Muscle layer of colon (tissue), 2 donors: ENCODE measurements around the gene LAMB3.

Experiments used
- H3K27ac ChIP-seq: one replicate; pipeline ENCODE4 v1.7.0; 2013; ENCODE audit warnings: low read depth, mild to moderate bottlenecking, low read length, moderate library complexity
- H3K27me3 ChIP-seq, 2 donors: one replicate each; pipeline ENCODE4 v1.7.0; 2013; ENCODE audit warnings: low read length in 2 of 2, mild to moderate bottlenecking in 2 of 2; ENCODE audit not compliant: insufficient read depth in 2 of 2, control insufficient read depth in 1 of 2
- H3K36me3 ChIP-seq: one replicate; pipeline ENCODE4 v1.7.0; 2013; ENCODE audit warnings: mild to moderate bottlenecking, low read length; ENCODE audit not compliant: insufficient read depth
- H3K4me1 ChIP-seq: one replicate; pipeline ENCODE4 v1.7.0; 2013; ENCODE audit warnings: mild to moderate bottlenecking, low read length; ENCODE audit not compliant: insufficient read depth
- H3K4me3 ChIP-seq, 2 donors: one replicate each; pipeline ENCODE4 v1.7.0; 2013; ENCODE audit warnings: low read length in 2 of 2, low read depth in 1 of 2, mild to moderate bottlenecking in 1 of 2, moderate library complexity in 1 of 2
- H3K9ac ChIP-seq: one replicate; pipeline ENCODE4 v1.7.0; 2013; ENCODE audit warnings: low read length
- H3K9me3 ChIP-seq: one replicate; pipeline ENCODE4 v1.7.0; 2013; ENCODE audit warnings: mild to moderate bottlenecking, low read length
- donor health status: abdominal sarcoma.
- donor health status: Adenocarcinoma of cecum.

LAMB3 gene

DNA sequence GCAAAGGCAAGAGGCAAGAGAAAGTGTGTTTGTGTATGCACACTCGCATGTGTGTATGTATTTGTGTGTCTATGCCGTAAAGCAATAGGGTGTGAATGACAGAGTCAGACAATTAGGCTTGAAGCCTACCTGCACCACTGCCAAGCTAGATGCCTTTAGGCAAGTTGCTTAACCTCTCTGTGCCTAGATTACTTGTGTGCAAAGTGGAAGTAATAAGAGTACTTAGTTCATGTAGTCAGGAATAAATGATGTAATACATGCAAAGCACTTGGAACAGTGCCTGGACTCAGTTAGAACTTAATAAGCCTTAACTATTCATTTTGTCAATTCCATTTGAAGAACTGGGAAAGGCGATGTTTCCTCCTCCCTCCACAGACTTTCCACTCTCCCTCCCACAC is 31.7 kb downstream of the LAMB3 start:
- Histone ChIP-seq H3K4me3 (no peak overlapping the region), H3K9me3 (no peaks in the 10 kb centered on the region), H3K9ac (no peak overlapping the region), H3K4me1 (no peaks in the 10 kb centered on the region), H3K27ac (no peak overlapping the region), H3K27me3 (no peaks in the 10 kb centered on the region), H3K36me3 (no peaks in the 10 kb centered on the region)

DNA sequence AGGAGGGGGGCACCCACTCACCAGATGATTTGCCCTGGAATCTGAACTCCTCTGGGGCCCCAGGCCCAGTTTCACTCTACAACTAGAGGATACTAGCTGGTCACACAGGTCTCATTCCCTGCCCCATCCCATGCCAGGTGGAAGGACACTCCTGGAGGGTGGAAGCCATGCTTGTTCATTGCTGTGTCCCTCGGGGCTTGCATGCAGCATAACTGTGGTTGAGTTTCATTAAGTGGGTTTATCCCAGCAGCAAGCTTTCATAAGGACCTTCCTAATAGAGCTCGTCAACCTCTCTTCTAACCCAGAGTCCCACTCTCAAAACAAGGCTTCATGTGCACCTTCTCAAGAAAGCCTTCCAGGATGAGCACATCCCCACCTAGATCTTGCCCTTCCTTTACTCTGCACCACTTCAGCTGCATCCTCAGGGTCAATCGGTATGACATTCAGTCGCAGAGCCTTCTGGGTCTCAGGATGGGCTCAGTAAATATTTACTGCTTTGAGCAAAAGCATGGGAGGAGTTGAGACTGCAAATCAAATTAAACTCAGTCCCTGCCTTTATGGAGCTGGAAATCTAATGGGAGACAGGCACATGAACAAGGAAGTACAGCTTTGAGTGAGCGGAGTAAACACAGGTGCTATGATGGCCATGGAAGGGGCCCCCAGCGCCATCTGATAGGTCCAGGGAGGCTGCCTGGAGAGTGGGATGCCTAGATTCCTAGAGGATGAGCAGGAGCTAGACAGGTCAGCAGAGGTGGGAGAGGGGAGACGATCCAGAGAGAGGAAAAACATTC is 32.3 kb downstream of the LAMB3 start:
- Histone ChIP-seq H3K9me3 (no peaks in the 10 kb centered on the region), H3K4me1 (no peaks in the 10 kb centered on the region), H3K4me3 (no peak overlapping the region), H3K36me3 (no peaks in the 10 kb centered on the region), H3K27me3 (no peaks in the 10 kb centered on the region), H3K27ac (no peak overlapping the region), H3K9ac (no peak overlapping the region)

DNA sequence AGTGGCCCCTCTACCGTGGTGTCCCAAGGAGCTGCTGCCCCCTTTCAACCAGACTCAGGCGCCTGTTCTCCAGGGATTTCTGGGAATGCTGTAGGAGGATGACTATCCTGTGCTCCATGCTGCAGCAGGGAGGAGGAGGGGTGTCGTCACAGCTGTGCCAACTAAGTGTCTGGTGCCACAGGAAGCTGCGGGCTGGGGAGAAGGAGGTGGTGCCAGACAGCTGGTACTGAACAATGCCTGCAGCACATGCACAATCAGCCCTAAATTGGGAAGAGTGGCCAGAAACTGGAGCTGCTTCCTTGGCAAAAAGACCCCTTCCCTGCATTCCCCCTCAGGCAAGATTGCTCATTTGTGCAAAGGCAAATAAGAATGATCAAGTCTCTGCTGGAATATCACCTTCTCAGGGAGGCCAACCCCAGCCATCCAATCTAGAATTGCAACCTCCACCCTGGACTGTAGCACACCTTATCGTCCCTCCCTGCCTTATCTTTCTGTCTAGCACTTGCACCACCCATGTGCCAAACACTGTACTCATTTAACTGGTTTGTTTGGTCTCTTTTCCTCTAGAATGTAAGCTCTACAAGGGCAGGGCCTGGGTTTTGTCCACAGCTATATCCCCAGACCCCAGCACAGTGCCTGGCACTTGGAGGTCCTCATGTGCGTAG is 33.3 kb downstream of the LAMB3 start:
- H3K9me3 ChIP-seq: no peaks in the 10 kb centered on the region
- no peaks in the 10 kb centered on the region for H3K27me3 ChIP-seq
- no peak overlapping the region for H3K27ac ChIP-seq
- no peak overlapping the region for H3K4me3 ChIP-seq
- no peak overlapping the region for H3K9ac ChIP-seq
- no peaks in the 10 kb centered on the region for H3K4me1 ChIP-seq
- H3K36me3 ChIP-seq: no peaks in the 10 kb centered on the region

DNA sequence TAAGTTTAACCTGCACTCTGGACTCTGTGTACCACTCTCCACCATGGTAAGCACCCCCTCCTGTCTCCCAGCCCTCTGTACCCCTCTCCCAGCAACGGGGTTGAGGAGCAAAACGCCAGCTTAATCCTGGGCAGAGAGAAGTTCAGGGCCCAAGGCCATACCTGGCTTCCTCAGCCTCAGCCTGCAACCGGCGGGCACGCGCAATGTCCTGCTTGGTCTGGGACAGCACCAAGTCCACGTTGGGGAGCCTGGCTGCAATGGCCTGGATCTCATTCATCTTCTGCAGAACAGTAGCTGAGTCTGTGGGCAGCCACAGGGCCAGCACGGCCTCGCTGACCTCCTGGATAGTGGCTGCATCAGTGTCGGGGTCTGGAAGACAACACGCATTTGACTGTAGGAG is 33.9 kb downstream of the LAMB3 start:
- H3K36me3 ChIP-seq: no peaks in the 10 kb centered on the region
- H3K9me3 ChIP-seq: no peaks in the 10 kb centered on the region
- H3K4me3 ChIP-seq: no peak overlapping the region
- H3K9ac ChIP-seq: no peak overlapping the region
- no peaks in the 10 kb centered on the region for H3K4me1 ChIP-seq
- H3K27me3 ChIP-seq: no peaks in the 10 kb centered on the region
- H3K27ac ChIP-seq: no peak overlapping the region

DNA sequence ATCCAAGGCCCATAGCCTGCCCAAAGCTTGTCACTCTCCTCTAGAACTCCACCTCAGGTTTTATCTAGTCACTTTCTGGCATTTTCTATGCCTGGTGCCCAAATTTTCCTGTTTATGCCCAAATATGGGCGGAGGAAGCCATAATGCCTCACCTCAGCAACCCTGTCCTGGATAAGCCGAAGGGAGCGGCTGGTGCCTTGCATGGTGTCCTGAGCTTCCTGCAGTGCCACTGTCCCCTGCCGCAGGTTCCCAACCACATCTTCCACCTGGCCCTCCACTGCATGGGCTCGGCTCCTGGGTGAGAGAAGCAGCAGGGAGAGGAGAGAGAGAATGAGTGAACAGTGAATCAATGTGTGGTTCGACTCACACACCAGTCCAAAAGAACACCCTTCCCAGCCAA is 34.5 kb downstream of the LAMB3 start:
- Histone ChIP-seq H3K9ac (no peak overlapping the region), H3K4me1 (no peaks in the 10 kb centered on the region), H3K27ac (no peak overlapping the region)

DNA sequence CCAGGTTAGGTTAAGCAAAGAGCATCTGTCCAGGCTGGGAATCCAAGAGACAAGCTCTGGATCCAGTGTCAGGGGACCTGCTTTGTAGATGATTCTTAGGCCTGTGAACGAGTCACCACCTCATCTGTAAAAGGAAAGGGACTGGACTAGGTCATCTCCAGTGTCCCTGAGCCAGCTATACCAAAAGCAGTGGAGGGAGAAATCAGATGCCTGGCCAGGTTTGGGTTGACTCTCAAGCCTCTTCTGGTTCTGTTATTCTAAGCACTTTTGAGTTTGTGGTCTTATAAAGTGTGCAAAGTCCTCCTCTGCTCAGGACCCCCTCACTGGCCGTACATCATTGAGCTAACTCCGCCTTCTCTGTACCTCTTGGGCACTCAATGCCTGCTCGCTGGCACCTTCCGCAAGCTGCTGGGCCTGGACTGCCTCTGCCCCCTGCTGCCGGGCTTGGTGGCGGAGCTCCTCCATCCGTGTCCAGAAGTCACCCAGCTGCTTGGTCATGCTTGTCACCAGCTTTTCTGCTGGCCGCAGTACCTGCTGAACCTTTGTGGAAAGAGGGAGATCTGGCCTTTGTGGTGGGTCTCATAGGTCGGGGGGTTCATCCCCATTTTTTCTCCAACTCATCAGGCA is 35.1 kb downstream of the LAMB3 start:
- no peak overlapping the region for H3K27ac ChIP-seq

More for the DNA sequence above, 34.5 kb downstream of the LAMB3 start:
- H3K36me3 ChIP-seq: no peaks in the 10 kb centered on the region
- no peak overlapping the region for H3K4me3 ChIP-seq
- no peaks in the 10 kb centered on the region for H3K9me3 ChIP-seq
- no peaks in the 10 kb centered on the region for H3K27me3 ChIP-seq

DNA sequence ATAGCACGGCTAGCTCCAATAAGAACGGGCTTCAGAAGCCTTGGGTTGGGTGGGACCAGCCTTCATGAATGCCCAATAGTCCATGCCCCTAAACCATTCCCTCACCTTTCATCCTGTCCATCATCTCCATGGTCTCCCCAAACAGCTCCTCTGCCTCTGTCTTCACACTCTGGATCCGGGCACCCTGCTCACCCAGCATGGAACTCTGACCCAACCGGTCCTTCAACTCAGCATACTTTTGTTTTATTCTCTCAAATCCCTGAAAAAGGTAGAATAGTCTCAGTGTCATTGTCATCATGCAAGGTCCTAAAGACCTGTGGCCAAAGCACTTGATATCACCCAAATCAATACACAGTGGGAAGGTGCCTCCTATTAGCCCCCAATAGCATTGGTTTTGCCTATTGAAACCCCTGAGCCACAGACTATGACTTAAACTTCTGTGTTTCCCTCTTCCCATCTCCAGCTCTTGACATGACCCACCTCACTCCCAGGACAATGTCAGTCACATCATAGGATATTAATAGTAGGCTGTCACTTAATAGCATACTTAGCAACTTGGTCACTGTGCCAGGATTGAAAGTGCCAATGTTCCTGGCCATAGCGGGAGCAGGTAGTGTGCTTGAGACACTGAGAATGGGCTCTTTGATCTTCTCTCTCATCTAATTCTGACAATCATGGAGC is 35.7 kb downstream of the LAMB3 start:
- Histone ChIP-seq H3K27me3 (no peaks in the 10 kb centered on the region), H3K9me3 (no peaks in the 10 kb centered on the region), H3K27ac (no peak overlapping the region), H3K4me1 (no peaks in the 10 kb centered on the region), H3K4me3 (no peak overlapping the region), H3K36me3 (no peaks in the 10 kb centered on the region), H3K9ac (no peak overlapping the region)

More for the DNA sequence above, 35.1 kb downstream of the LAMB3 start:
- Histone ChIP-seq H3K4me3 (no peak overlapping the region), H3K27me3 (no peaks in the 10 kb centered on the region), H3K36me3 (no peaks in the 10 kb centered on the region), H3K9me3 (no peaks in the 10 kb centered on the region), H3K4me1 (no peaks in the 10 kb centered on the region), H3K9ac (no peak overlapping the region)

DNA sequence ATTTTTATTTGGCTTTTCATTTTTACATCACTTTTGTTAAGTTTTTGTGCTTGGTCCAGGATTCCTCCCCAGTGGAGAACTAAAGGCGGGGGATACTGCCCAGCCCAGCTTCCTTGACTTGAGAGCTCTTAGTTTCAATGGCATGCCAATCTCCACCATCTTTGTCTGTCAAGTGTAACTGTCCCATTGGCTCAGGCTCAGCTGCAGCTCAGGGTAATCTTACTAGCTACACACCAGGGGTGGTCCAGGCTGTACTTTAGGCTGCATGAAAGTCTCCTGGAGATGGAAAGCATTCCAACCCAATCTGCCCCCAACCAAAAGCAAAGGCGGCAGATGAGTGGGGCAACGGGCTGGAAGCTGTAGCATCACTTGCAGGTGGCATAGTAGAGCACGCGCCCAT is 37.3 kb downstream of the LAMB3 start:
- no peaks in the 10 kb centered on the region for H3K9me3 ChIP-seq
- no peak overlapping the region for H3K9ac ChIP-seq
- no peak overlapping the region for H3K4me3 ChIP-seq
- H3K27me3 ChIP-seq: no peaks in the 10 kb centered on the region
- no peaks in the 10 kb centered on the region for H3K4me1 ChIP-seq
- no peak overlapping the region for H3K27ac ChIP-seq
- no peaks in the 10 kb centered on the region for H3K36me3 ChIP-seq

DNA sequence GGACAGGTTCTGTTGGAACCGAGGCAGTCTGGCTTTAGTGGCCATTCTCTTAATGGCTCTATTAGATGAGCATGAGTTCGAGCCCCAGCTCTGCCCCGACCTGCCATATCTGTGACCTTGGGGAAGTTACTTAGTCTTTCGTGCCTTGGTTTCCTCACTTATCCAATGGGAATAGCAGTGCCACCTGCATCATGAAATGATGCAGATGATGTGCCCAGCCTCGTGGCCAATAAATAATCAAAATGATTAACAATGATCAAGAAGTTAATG is 38.1 kb downstream of the LAMB3 start:
- Histone ChIP-seq H3K27ac (no peak overlapping the region), H3K36me3 (no peaks in the 10 kb centered on the region)

DNA sequence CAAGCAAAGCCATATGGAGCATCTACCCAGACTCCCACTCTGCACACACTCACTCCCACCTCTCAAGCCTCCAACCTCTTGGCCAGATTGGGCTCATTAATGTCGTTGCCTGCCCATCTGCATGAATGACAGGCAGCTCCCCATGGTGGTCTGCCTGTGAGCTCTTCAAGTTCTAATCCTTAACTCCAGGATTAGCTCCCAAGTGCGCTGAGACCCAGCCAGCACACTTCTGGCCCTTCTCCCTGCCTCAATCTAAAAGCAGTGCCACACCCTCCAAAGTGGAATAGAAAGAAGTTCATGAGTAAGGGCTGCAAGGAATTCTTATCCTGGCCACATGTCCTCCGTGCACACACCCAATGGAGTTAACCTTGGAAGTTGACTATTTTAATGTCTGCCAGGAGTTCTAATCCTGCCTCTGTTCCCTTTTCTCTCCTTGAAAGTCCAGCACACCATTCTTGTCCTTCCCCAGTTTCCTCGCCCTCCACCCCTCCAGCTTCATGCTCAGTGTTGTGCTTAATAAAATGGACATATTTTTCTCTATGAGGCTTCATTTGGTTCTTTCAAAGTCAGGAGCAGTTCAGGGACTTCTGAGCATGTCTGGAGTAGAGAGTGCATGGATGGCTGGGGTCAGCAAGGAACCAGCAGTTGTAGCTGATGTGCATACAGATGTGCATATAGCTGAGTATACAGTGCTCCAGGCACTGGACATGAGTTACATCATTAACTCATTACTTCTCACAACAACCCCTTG is 38.6 kb downstream of the LAMB3 start:
- Histone ChIP-seq H3K4me3 (no peak overlapping the region), H3K27ac (no peak overlapping the region), H3K9me3 (no peaks in the 10 kb centered on the region), H3K36me3 (no peaks in the 10 kb centered on the region), H3K9ac (no peak overlapping the region), H3K4me1 (no peaks in the 10 kb centered on the region), H3K27me3 (no peaks in the 10 kb centered on the region)

More for the DNA sequence above, 38.1 kb downstream of the LAMB3 start:
- no peaks in the 10 kb centered on the region for H3K27me3 ChIP-seq
- no peaks in the 10 kb centered on the region for H3K4me1 ChIP-seq
- H3K9me3 ChIP-seq: no peaks in the 10 kb centered on the region
- H3K9ac ChIP-seq: no peak overlapping the region
- no peak overlapping the region for H3K4me3 ChIP-seq
